Measurements from ENCODE around the gene GSKIP.
"Not testable (repeated sequence)": the region's sequence is repeated elsewhere in the genome, so short reads cannot be mapped to it uniquely, and the experiment has no call there.

DNA sequence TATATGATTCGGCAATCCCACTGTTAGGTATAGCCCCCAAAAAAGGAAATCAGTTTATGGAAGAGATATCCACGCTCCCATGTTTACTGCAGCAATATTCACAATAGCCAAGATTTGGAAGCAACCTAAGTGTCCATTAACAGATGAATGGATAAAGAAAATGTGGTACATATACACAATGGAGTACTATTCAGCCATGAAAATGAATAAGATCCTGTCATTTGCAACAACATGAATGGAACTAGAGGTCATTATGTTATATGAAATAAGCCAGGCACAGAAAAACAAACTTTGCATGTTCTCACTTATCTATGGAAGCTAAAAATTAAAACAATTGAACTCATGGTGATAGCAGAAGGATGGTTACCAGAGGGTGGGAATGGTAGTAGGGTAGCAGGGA, 15.4 kb upstream of the GSKIP start:
- TF ChIP-seq, protein P1, sequence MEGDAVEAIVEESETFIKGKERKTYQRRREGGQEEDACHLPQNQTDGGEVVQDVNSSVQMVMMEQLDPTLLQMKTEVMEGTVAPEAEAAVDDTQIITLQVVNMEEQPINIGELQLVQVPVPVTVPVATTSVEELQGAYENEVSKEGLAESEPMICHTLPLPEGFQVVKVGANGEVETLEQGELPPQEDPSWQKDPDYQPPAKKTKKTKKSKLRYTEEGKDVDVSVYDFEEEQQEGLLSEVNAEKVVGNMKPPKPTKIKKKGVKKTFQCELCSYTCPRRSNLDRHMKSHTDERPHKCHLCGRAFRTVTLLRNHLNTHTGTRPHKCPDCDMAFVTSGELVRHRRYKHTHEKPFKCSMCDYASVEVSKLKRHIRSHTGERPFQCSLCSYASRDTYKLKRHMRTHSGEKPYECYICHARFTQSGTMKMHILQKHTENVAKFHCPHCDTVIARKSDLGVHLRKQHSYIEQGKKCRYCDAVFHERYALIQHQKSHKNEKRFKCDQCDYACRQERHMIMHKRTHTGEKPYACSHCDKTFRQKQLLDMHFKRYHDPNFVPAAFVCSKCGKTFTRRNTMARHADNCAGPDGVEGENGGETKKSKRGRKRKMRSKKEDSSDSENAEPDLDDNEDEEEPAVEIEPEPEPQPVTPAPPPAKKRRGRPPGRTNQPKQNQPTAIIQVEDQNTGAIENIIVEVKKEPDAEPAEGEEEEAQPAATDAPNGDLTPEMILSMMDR (IDR thresholded peaks at IDR 0.05) = not testable (repeated sequence)
- not testable (repeated sequence) for TF ChIP-seq POLR2A (IDR thresholded peaks at IDR 0.05)

Measured in lower leg skin (tissue), 3 donors.